ENCODE data around the gene ARID4A. TPM values are rescaled to one million over a fixed set of nuclear protein-coding genes. Genes with fewer than 3 reads are reported as not detected.

The ARID4A gene
- total RNA-seq: 9.7 and 11.1 TPM in 2 replicates

GRCh38 chr14:58298477-58299400 is at the start of gene ARID4A:
TSS of gene ARID4A (plus strand) at chr14:58298555. CDS start at chr14:58299855, 1,300 bp downstream.

GRCh38 chr14:58395812-58396788 is 97.7 kb downstream of the ARID4A start, which contains the start of gene TOMM20L:
TSS of gene TOMM20L (plus strand) at chr14:58395930. CDS start at chr14:58395958, 28 bp downstream.

Other genes with a start within 250 kb of the ARID4A start
- gene ARMH4, start 146.3 kb upstream of the ARID4A start, total RNA-seq: 5.3 and 10.7 TPM in 2 replicates
- gene ACTR10, start 98.4 kb upstream of the ARID4A start, total RNA-seq: 43.9 and 50.4 TPM in 2 replicates
- 89.0 and 132 TPM in 2 replicates for gene PSMA3, start 53.7 kb upstream of the ARID4A start, total RNA-seq
- not detected in 2 replicates for gene TOMM20L, start 97.4 kb downstream of the ARID4A start, total RNA-seq
- 16.2 and 20.9 TPM in 2 replicates for gene TIMM9, start 129.0 kb downstream of the ARID4A start, total RNA-seq
- 24.6 and 35.7 TPM in 2 replicates for gene KIAA0586, start 129.2 kb downstream of the ARID4A start, total RNA-seq